GM23338 (cell line): ENCODE data around the gene PIEZO2. TPM values are rescaled to one million over a fixed set of nuclear protein-coding genes. Genes with fewer than 3 reads are reported as not detected.

Source experiments
- ATAC-seq: fragments of 200-7000 bp; cut with Tn5 transposase; 3 replicates; pipeline ENCODE4 v1.9.1; 2020
- DNase-seq: peaks from one replicate; pipeline ENCODE4 v3.0.0-alpha.2; 2015; ENCODE audit warnings: low spot score
- H2AFZ ChIP-seq: fragments of 200-600 bp; sonication (generic); 2 replicates; pipeline ENCODE4 v1.8.0; 2016; ENCODE audit warnings: antibody characterized with exemption, mild to moderate bottlenecking, moderate library complexity
- H3F3A ChIP-seq: fragments of 200-600 bp; sonication (generic); replicated peaks from 2 replicates; pipeline ENCODE4 v1.8.0; 2017; ENCODE audit warnings: antibody characterized with exemption, mixed run types, low read depth
- H3K27ac ChIP-seq: fragments of 200-600 bp; sonication (generic); 2 replicates; pipeline ENCODE4 v1.6.1; 2016; ENCODE audit warnings: low read depth
- H3K27me3 ChIP-seq: fragments of 200-600 bp; sonication (generic); 2 replicates; pipeline ENCODE4 v1.8.0; 2016; ENCODE audit warnings: mild to moderate bottlenecking, mixed run types, moderate library complexity; ENCODE audit not compliant: insufficient read depth
- H3K36me3 ChIP-seq: fragments of 200-600 bp; sonication (generic); 2 replicates; pipeline ENCODE4 v1.8.0; 2016; ENCODE audit warnings: mild to moderate bottlenecking; ENCODE audit not compliant: insufficient read depth
- H3K4me1 ChIP-seq: fragments of 200-600 bp; sonication (generic); 2 replicates; pipeline ENCODE4 v1.8.0; 2016; ENCODE audit warnings: mild to moderate bottlenecking, moderate library complexity; ENCODE audit not compliant: insufficient read depth
- H3K4me2 ChIP-seq: fragments of 200-600 bp; sonication (generic); 2 replicates; pipeline ENCODE4 v1.7.1; 2017; ENCODE audit warnings: mixed run types
- H3K4me3 ChIP-seq: fragments of 200-600 bp; sonication (generic); 2 replicates; pipeline ENCODE4 v1.6.1; 2016; ENCODE audit warnings: mixed run types
- H3K79me2 ChIP-seq: fragments of 200-600 bp; sonication (generic); replicated peaks from 2 replicates; pipeline ENCODE4 v1.8.0; 2017; ENCODE audit warnings: mild to moderate bottlenecking; ENCODE audit not compliant: insufficient read depth
- H3K9me2 ChIP-seq: fragments of 200-600 bp; sonication (generic); 2 replicates; pipeline ENCODE4 v1.8.0; 2017; ENCODE audit not compliant: insufficient read depth
- H4K20me1 ChIP-seq: fragments of 200-600 bp; sonication (generic); replicated peaks from 2 replicates; pipeline ENCODE4 v1.8.0; 2017; ENCODE audit warnings: mild to moderate bottlenecking; ENCODE audit not compliant: insufficient read depth
- H3K27ac Mint-ChIP-seq: 2 replicates; pipeline ENCODE4 v1.8.0; 2020; ENCODE audit warnings: inconsistent platforms, mild to moderate bottlenecking, moderate library complexity, mixed read lengths
- H3K27me3 Mint-ChIP-seq: 3 replicates; pipeline ENCODE4 v1.8.0; 2022; ENCODE audit warnings: low read depth, mild to moderate bottlenecking, moderate library complexity, mixed read lengths, inconsistent platforms; ENCODE audit not compliant: insufficient read depth, poor library complexity
- H3K36me3 Mint-ChIP-seq: 3 replicates; pipeline ENCODE4 v1.8.0; 2021; ENCODE audit warnings: low read depth, mild to moderate bottlenecking, inconsistent platforms, moderate library complexity, mixed read lengths
- H3K4me1 Mint-ChIP-seq: 3 replicates; pipeline ENCODE4 v1.8.0; 2020; ENCODE audit warnings: mild to moderate bottlenecking, inconsistent platforms, mixed read lengths
- H3K4me3 Mint-ChIP-seq: 3 replicates; pipeline ENCODE4 v1.8.0; 2021; ENCODE audit warnings: moderate library complexity, mild to moderate bottlenecking, inconsistent platforms, mixed read lengths
- H3K9me3 Mint-ChIP-seq: 3 replicates; pipeline ENCODE4 v1.8.0; 2020; ENCODE audit warnings: moderate library complexity, mild to moderate bottlenecking, inconsistent platforms, mixed read lengths
- CTCF ChIP-seq, 2 experiments: fragments of 200-600 bp in 1 of 2; sonication (generic) in 1 of 2; conservative IDR thresholded peaks; 2 replicates each; pipeline versions ENCODE4 v1.5.1 to v1.6.1; 2016 to 2017; ENCODE audit warnings: antibody characterized with exemption in 2 of 2, low read depth in 2 of 2, mild to moderate bottlenecking in 2 of 2, moderate library complexity in 1 of 2
- EZH2 ChIP-seq: fragments of 200-600 bp; sonication (generic); IDR thresholded peaks from one replicate; pipeline ENCODE4 v1.8.0; 2017; ENCODE audit warnings: antibody characterized with exemption, mild to moderate bottlenecking, low read depth; ENCODE audit not compliant: unreplicated experiment
- EZH2phosphoT487 ChIP-seq: fragments of 200-600 bp; sonication (generic); IDR thresholded peaks from one replicate; pipeline ENCODE4 v1.8.1; 2018; ENCODE audit warnings: antibody characterized with exemption; ENCODE audit not compliant: unreplicated experiment
- JUNB ChIP-seq: IDR thresholded peaks from one replicate; pipeline ENCODE4 v1.6.1; 2016; ENCODE audit warnings: antibody characterized with exemption; ENCODE audit not compliant: unreplicated experiment
- POLR2AphosphoS5 ChIP-seq: IDR thresholded peaks from 2 replicates; pipeline ENCODE4 v1.6.1; 2016; ENCODE audit warnings: antibody characterized with exemption, low read depth
- STAT1 ChIP-seq: IDR thresholded peaks from one replicate; pipeline ENCODE4 v1.6.1; 2016; ENCODE audit warnings: antibody characterized with exemption; ENCODE audit not compliant: unreplicated experiment
- ZNF114 ChIP-seq: fragments of 250-450 bp; sonication (Bioruptor Pico); IDR thresholded peaks from 2 replicates; pipeline ENCODE4 v1.5.0; 2020; ENCODE audit warnings: mild to moderate bottlenecking, moderate library complexity
- polyA plus RNA-seq: library from polyadenylated mRNA; unstranded; fragments of >200 nt; fragmentation: Nextera tagmentation; extraction: Ambion mirVana; gene quantifications from 2 replicates; pipeline ENCODE4 v1.2.1, GENCODE V29; 2016
- total RNA-seq: library from RNA; depleted of rRNA; stranded (reverse); fragments of >200 nt; shearing (Covaris generic); gene quantifications from 2 replicates; pipeline ENCODE4 v1.2.3, GENCODE V29; 2014
- TF ChIP-seq, protein P1 (sequence below): fragments of 250-450 bp; sonication (Bioruptor Pico); IDR thresholded peaks from 2 replicates; pipeline ENCODE4 v1.5.0; 2020; ENCODE audit warnings: mild to moderate bottlenecking, moderate library complexity

PIEZO2 gene
- total and polyA plus RNA-seq, 2 experiments from 2014 or later = 4.8 to 8.2 TPM

DNA sequence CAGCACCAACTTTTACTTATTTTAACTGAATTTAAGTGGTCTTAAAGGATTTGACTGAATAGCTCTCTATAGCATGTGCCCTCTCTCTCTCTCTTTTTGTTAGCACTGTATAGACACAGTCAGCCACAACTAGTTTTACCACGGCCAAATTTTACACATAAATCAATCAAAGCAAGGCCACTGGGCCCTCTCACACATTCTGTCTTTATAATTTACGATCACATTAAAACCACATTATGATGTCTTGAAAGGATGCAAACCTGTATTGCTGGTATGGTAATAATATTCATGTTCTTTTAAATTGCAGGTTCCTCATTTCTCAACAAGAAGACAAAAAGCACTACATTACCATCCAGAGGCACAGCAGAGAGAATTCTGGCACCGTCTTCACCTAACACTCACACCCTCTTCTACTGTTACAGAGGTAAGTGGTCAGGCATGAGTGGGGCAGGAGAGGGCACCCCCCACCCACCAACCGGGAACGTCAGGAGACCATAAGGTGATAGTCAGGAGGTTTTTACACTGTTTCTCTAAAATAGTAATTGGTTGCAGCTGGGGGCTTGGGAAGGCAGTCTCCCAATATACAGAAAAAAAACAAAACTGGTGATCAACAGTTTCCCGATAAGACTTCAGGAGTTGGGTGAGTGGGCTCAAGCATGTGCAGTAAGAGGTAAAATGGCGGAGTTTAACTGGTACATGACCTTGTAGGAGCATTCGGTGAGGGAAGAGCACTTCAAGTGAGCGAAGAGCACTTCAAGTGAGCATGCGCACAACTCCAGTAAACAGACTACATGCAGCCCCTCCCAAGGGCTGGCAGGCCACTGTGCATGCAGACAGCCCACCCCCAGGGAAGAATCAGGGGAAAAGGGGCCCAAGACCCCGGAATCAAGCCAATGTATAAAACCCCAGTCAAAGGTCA lies 296.7 kb downstream of the PIEZO2 start:
- Histone ChIP-seq H3K79me2 (no peaks in the 10 kb centered on the region), H3K4me1 (peaks cover 16% of the 10 kb centered on the region), H3K9me2 (no peaks in the 10 kb centered on the region), H3K4me3 (no peak overlapping the region), H2AFZ (no peak overlapping the region), H3K27me3 (no peaks in the 10 kb centered on the region), H4K20me1 (no peaks in the 10 kb centered on the region), H3K4me2 (no peak overlapping the region), H3K27ac (no peak overlapping the region), H3K36me3 (no peaks in the 10 kb centered on the region), H3F3A (no peaks in the 10 kb centered on the region)
- no peak; the same call in 2 of the 3 replicates for ATAC-seq
- peaks cover 8% of the 10 kb centered on the region; the same call in 1 of the 3 replicates for H3K36me3 Mint-ChIP-seq
- H3K27ac Mint-ChIP-seq = peak overlapping the region; percentile 3; the same call in 1 of the 2 replicates
- peaks cover 59% of the 10 kb centered on the region for H3K4me1 Mint-ChIP-seq
- DNase-seq = no peak
- no peaks in the 10 kb centered on the region for H3K9me3 Mint-ChIP-seq
- no peak overlapping the region for H3K4me3 Mint-ChIP-seq
- TF ChIP-seq CTCF (conservative IDR thresholded peaks at IDR 0.05; ENCODE audit: low read depth in 2 of 2) = 0 out of 4 replicates have a peak, but pooled peaks of 1 of the 2 experiments have one; percentile 6
- TF ChIP-seq POLR2AphosphoS5 = no peak
- TF ChIP-seq EZH2 = no peak
- no peak for TF ChIP-seq STAT1
- no peak for TF ChIP-seq JUNB
- TF ChIP-seq EZH2phosphoT487 = no peak
- TF ChIP-seq ZNF114 (CRISPR knock-in tag) = no peak
- peaks cover 2% of the 10 kb centered on the region for H3K27me3 Mint-ChIP-seq

- DNase-seq = peak; percentile 78
- H3K27me3 ChIP-seq = no peaks in the 10 kb centered on the region
- Mint-ChIP-seq H3K4me1 (peaks cover 63% of the 10 kb centered on the region), H3K36me3 (peaks cover 14% of the 10 kb centered on the region; the same call in 2 of the 3 replicates), H3K9me3 (no peaks in the 10 kb centered on the region), H3K27me3 (peaks cover 2% of the 10 kb centered on the region), H3K27ac (no peak overlapping the region; the same call in 1 of the 2 replicates), H3K4me3 (no peak overlapping the region)
- no peaks in the 10 kb centered on the region for H3K36me3 ChIP-seq
- ATAC-seq = no peak
- H3F3A ChIP-seq = no peaks in the 10 kb centered on the region
- H3K4me1 ChIP-seq = peaks cover 22% of the 10 kb centered on the region
- no peaks in the 10 kb centered on the region for H3K9me2 ChIP-seq
- H3K4me2 ChIP-seq = no peak overlapping the region
- H4K20me1 ChIP-seq = no peaks in the 10 kb centered on the region
- H3K4me3 ChIP-seq = no peak overlapping the region
- TF ChIP-seq, protein P1, sequence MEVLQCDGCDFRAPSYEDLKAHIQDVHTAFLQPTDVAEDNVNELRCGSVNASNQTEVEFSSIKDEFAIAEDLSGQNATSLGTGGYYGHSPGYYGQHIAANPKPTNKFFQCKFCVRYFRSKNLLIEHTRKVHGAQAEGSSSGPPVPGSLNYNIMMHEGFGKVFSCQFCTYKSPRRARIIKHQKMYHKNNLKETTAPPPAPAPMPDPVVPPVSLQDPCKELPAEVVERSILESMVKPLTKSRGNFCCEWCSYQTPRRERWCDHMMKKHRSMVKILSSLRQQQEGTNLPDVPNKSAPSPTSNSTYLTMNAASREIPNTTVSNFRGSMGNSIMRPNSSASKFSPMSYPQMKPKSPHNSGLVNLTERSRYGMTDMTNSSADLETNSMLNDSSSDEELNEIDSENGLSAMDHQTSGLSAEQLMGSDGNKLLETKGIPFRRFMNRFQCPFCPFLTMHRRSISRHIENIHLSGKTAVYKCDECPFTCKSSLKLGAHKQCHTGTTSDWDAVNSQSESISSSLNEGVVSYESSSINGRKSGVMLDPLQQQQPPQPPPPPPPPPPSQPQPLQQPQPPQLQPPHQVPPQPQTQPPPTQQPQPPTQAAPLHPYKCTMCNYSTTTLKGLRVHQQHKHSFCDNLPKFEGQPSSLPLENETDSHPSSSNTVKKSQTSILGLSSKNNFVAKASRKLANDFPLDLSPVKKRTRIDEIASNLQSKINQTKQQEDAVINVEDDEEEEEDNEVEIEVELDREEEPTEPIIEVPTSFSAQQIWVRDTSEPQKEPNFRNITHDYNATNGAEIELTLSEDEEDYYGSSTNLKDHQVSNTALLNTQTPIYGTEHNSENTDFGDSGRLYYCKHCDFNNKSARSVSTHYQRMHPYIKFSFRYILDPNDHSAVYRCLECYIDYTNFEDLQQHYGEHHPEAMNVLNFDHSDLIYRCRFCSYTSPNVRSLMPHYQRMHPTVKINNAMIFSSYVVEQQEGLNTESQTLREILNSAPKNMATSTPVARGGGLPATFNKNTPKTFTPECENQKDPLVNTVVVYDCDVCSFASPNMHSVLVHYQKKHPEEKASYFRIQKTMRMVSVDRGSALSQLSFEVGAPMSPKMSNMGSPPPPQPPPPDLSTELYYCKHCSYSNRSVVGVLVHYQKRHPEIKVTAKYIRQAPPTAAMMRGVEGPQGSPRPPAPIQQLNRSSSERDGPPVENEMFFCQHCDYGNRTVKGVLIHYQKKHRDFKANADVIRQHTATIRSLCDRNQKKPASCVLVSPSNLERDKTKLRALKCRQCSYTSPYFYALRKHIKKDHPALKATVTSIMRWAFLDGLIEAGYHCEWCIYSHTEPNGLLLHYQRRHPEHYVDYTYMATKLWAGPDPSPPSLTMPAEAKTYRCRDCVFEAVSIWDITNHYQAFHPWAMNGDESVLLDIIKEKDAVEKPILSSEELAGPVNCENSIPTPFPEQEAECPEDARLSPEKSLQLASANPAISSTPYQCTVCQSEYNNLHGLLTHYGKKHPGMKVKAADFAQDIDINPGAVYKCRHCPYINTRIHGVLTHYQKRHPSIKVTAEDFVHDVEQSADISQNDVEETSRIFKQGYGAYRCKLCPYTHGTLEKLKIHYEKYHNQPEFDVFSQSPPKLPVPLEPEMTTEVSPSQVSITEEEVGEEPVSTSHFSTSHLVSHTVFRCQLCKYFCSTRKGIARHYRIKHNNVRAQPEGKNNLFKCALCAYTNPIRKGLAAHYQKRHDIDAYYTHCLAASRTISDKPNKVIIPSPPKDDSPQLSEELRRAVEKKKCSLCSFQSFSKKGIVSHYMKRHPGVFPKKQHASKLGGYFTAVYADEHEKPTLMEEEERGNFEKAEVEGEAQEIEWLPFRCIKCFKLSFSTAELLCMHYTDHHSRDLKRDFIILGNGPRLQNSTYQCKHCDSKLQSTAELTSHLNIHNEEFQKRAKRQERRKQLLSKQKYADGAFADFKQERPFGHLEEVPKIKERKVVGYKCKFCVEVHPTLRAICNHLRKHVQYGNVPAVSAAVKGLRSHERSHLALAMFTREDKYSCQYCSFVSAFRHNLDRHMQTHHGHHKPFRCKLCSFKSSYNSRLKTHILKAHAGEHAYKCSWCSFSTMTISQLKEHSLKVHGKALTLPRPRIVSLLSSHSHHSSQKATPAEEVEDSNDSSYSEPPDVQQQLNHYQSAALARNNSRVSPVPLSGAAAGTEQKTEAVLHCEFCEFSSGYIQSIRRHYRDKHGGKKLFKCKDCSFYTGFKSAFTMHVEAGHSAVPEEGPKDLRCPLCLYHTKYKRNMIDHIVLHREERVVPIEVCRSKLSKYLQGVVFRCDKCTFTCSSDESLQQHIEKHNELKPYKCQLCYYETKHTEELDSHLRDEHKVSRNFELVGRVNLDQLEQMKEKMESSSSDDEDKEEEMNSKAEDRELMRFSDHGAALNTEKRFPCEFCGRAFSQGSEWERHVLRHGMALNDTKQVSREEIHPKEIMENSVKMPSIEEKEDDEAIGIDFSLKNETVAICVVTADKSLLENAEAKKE (CRISPR knock-in tag) = no peak
- peak; percentile 54 to 88 for TF ChIP-seq CTCF (conservative IDR thresholded peaks at IDR 0.05; ENCODE audit: low read depth in 2 of 2)
- H3K79me2 ChIP-seq = no peaks in the 10 kb centered on the region
- H2AFZ ChIP-seq = no peak overlapping the region
- no peak overlapping the region for H3K27ac ChIP-seq
Observed at GRCh38 chr18:10851824-10852319, 297.5 kb downstream of the PIEZO2 start.
